HG03108 (cell line): ENCODE measurements around the gene CEACAM8.
"Not testable (repeated sequence)": the region's sequence is repeated elsewhere in the genome, so short reads cannot be mapped to it uniquely, and the experiment has no call there.

ENCODE experiments used
- ATAC-seq: cut with Tn5 transposase; IDR thresholded peaks from one replicate; pipeline ENCODE4 v1.9.1; 2021; ENCODE audit warnings: moderate library complexity; ENCODE audit not compliant: unreplicated experiment

Gene CEACAM8

DNA sequence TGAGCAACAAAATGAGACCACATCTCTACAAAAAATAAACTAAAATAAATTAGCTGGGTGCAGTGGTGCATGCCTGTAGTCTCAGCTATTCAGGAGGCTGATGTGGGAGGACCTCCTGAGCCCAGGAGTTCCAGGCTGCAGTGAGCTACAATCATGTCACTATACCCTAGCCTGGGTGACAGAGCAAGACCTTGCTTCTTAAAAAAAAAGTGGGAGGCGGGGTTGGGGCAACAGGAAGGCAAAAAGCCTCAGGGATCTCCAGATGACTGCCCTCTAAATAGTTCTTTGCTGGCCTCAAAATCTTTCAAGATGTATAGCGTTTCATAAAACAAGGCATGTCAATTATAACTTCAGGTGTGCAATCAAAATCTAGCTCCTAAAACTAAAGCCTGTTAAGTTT, 18.5 kb downstream of the CEACAM8 start:
- ATAC-seq = no peak

DNA sequence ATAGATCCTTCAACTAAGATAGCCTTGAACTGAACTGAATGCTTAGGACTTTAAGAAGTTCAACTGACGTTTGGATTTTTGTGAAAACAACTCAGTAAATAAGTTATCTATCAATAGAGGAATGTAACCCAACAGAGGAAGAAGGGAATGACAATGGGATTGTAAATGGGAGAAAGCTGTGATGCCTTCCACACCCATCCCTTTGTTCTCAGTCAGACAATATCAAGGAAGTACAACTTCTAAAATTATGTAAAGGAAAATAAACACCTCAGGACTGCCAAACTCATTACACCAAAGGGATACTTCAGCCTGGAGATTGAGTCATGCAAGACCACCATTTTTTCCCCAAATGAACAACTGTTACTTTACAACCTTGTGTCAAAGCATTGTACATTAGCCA, 21.1 kb downstream of the CEACAM8 start:
- ATAC-seq = no peak

- no peak for ATAC-seq
These were observed 23.6 kb downstream of the CEACAM8 start for GRCh38 chr19:42571116-42571515.

GRCh38 chr19:42569193-42569592, 25.5 kb downstream of the CEACAM8 start:
- ATAC-seq = no peak

GRCh38 chr19:42568006-42568405, 26.7 kb downstream of the CEACAM8 start:
- ATAC-seq = no peak

DNA sequence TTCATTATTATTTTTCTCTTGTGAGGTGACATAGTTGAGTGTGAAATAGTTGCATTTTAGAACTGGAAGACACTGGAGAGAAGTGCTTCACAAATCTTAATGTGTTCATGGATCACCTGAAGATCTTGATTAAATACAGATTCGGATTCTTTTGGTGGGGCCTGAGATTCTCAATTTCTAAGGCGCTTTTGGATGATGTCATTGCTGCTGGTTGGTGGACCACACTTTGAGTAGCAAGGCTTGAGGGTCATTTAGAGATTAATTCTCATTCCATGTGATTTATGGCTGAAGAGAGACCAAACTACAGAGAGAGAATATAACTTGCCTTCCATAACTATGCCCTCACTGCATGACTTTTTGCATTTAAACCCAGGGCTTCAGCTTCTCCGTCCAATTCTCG, 27.2 kb downstream of the CEACAM8 start:
- no peak for ATAC-seq

GRCh38 chr19:42563352-42564210, 31.1 kb downstream of the CEACAM8 start:
- no peak for ATAC-seq

DNA sequence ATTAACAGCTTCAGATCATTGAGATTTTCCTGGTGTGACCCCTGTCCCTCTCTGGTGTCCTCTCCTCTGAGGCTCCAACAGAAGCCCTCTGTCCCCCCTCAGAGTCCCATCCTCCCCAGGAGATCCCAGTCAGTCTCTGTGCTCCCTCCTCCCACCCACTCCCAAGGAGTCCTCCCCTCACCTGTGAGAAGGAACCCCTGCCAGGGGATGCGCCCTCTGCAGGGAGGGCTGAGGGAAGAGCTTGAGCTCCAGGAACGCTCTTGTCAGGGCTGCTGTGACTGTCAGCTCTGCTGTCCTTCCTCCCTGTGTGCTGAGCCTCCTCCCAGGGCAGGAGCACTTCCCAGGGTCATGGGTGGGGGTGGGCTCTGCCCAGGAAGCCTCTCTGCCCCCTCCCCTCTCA, 33.2 kb downstream of the CEACAM8 start:
- ATAC-seq = no peak

DNA sequence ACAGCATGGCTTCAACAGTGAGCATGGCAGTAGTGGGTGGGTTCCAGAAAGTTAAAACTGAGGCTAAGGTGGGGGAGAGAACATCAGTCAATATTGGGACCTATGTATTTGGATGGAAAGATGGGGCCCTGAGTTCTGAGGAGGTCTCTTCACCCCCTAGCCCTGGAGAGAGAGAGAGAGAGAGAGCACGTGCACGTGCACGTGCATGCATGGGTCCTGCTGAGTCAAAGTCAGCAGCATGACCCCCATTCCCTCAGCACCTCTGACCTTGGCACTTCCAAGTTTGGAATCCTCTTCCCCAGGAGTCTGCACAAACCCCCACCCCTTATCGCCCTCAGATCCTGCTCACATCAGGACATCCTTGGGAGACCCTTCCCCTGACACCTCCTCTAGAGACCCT, 34.0 kb downstream of the CEACAM8 start:
- no peak for ATAC-seq

GRCh38 chr19:42558450-42559150, 36.1 kb downstream of the CEACAM8 start:
- ATAC-seq = no peak

- not testable (repeated sequence) for ATAC-seq
These were observed 37.3 kb downstream of the CEACAM8 start for GRCh38 chr19:42557386-42557871.

DNA sequence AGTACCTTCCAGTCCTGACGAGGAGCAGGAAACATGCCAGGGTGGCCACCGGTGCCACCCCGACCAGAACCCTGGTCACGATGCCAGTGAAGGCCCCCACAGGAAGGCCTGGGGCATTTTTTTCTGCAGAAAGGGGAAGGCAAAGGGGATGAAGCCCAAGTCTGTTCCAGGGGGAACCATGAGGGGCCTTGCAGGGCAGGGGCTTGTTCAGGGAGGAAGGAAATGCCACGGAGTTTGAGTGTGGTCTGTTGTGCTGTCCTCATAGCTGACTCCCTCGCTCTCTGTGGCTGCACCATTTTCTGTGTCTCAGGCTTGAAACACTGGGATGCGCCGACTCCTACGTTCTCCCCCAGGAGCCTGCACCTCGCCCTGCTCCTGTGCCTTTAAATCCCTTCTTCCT, 38.9 kb downstream of the CEACAM8 start:
- ATAC-seq = no peak

GRCh38 chr19:42555317-42555716, 39.4 kb downstream of the CEACAM8 start:
- no peak for ATAC-seq

GRCh38 chr19:42554046-42554575, 40.6 kb downstream of the CEACAM8 start:
- no peak for ATAC-seq

GRCh38 chr19:42553292-42554045, 41.3 kb downstream of the CEACAM8 start:
- no peak for ATAC-seq

DNA sequence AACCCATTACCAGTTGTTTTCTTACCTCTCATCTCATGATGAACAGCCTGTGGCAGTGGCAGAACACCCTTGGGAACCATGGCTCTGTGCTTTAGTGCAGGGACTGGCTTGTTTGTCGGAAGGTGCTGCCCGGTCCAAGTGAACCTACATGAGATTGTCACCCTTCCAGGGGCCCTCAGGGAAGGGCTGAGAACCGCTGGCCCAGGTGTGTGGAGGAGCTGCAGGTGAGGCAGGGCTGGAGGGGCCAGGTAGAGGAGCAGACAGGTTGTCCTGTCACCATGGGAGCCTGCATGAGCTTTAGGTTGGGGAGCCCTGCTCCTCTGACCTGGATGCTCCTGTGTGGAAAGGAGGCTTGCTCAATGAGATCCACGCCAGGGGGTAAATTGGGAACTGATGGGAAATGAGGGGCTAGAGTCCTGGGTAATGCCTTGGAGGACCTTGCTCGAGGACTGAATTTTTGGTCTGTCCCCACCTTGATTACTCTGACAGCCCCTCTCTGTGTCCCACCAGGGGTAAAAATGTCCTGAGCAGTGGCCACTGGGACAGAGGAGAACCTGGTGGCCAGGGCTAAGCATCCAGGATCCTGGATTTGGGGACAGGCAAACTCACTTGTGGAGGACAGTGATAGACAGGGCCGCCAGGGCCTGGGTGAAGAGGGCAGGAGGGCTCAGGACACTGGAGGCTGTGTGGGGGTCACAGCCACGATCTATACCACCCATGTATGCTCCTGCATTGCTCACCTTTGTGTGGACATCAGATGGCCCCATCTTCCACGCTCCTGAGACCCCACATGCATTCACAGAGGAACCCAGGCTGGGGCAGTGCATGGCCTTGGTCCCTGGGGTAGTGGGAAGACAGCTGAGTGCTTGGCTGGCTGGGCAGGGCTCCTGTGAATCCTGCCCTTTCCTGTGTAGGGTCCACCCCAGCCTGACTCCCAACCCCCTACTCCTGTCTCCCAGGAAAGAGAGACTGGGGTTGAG, 42.3 kb downstream of the CEACAM8 start:
- no peak for ATAC-seq

GRCh38 chr19:42550521-42550920, 44.2 kb downstream of the CEACAM8 start:
- not testable (repeated sequence) for ATAC-seq

DNA sequence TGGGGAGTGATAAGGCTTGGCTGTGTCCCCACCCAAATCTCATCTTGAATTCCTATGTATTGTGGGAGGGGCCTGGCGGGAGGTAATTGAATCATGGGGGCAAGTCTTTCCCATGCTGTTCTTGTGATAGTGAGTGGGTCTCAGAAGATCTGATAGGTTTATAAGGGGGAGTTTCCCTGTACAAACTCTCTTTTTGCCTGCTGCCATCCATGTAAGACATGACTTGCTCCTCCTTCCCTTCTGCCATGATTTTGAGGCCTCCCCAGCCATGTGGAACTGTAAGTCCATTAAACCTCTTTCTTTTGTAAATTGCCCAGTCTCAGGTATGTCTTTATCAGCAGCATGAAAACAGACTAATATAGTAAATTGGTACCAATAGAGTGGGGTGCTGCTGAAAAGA, 45.7 kb downstream of the CEACAM8 start:
- not testable (repeated sequence) for ATAC-seq

GRCh38 chr19:42548552-42548951, 46.2 kb downstream of the CEACAM8 start:
- no peak for ATAC-seq

DNA sequence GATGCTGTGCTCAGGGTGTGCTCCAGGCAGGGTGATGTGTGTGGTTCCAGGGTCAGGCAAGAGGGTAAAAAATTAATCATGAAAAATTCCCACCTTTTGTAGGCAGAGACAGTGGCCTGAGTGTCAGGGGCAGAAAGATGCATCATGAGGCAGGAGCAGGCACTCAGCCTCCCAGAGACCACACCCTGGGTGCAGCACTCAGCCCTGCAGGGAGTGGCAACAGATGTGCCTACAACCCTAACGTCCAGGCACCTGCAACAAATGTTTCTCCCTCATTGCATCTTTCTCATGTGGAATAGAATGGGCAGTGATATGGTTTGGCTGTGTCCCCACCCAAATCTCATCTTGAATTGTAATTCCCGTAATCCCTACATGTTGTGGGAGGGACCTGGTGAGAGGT, 46.8 kb downstream of the CEACAM8 start:
- ATAC-seq = no peak
